NCI-H345 treated with DMSO at 0.1 percent for 48 hours (cell line): ENCODE measurements around the gene PRLH.
"Not testable (repeated sequence)": the region's sequence is repeated elsewhere in the genome, so short reads cannot be mapped to it uniquely, and the experiment has no call there.

Source experiments
- DNase-seq: peaks from one replicate; lab custom pipeline; 2025; ENCODE audit not compliant: unreplicated experiment; lab: John Stamatoyannopoulos, UW

The PRLH gene

DNA sequence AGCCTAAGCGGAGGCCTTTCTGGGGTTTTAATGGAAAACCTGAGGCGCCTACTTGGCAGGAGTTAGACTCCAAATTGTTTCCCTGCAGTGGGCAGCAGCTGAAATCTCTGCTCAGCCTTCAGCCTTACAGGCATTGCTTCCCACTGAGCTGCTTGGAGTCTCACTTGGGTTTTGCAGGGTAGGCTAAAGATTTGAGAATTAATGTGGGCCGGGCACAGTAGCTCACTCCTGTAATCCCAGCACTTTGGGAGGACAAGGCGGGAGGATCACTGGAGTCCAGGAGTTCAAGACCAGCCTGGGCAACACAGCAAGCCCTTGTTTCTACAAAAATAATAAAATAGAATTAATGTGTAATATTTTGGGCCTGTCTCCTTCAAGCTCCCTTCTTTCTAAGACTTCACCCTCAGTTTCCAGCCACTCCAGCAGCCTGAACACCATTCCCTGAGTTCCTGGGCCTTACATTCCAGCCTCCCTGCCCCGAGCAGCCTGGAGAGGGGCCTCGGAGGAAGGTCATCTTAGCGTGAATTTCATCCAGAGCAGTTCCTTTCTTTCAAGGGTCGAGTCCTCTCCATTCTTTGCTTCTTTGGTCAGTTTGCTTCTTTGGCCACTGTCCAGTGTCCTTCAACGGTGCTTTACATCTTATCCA, 33.2 kb downstream of the PRLH start:
- DNase-seq = no peak

DNA sequence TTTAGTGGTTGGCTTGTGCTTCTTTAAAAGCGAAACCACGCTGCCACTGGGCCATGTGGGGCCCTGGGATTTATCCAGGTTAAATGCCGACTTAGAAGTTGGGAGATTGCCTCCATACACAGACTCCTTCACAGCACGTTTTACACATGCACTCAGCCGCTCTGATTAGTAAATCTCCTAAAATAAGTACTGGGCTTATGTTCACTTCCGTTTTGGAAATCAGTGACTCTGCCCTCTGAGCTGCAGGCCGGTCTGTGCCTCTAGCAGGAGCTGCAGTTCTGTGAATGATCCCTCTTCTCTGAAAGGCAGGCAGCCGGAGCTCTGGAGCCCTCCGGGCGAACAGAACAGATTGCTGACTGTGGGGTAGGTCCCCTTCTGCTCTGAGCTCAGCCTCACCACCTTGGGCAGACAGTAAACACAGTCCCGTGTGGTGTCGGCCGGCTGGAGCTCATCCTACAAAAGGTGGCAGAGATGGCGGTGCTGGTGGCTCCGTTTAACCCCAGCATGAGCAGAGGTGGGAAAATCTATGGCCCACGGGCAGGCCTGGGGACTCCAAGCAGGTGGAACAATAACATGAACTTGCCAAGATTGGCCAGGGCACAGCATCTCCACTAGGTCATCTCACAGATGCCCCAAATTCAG, 34.0 kb downstream of the PRLH start:
- no peak for DNase-seq

DNA sequence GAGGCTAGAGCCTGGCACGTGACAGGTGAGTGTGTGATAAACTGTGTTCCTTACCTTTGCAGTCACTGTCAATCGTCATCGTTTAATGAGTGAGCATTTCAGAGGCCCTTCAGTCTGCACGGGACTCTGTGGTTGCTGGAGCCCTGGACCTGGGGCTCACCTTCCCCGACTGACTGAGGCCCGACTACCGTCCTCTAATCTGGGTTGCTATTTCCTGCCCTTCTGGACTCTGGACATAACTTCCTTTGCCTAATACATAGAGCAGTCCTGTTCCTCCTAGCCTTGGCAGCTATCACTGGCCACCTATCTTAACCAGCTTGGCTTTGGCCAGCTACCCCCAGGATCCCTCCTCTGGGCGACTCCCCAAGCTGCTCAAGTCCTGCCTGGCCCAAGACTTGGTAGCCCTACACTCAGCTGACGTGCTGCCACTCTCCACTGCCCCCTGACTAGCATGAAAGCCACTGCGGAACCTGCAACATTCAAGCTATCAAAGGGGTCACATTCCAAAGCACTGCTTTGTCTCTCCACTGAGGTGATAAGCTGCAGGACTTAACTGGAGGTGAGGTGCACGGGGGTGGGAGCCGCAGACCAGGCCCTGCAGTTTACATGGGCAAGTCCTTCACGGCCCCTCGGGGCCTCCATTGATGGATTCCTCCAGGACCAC, 35.2 kb downstream of the PRLH start:
- no peak for DNase-seq

DNA sequence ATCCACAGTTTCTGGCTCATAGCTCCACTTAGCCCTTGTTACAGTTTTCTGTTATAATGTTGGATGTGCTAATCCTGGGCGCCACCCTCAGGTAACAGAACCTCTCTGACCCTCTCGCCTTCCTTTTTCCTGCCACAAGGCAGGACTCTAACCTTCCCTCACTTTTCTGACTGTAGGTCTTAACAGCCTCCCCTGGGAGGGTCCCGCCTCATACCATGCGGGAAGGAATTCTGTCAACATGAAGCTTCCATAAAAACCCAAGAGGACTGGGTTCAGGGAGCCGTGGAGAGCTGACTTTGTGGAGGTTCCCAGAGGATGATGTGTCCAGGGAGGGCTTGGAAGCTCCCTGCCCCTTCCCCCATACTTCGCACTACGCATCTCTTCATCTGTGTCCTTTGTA, 36.0 kb downstream of the PRLH start:
- no peak for DNase-seq

DNA sequence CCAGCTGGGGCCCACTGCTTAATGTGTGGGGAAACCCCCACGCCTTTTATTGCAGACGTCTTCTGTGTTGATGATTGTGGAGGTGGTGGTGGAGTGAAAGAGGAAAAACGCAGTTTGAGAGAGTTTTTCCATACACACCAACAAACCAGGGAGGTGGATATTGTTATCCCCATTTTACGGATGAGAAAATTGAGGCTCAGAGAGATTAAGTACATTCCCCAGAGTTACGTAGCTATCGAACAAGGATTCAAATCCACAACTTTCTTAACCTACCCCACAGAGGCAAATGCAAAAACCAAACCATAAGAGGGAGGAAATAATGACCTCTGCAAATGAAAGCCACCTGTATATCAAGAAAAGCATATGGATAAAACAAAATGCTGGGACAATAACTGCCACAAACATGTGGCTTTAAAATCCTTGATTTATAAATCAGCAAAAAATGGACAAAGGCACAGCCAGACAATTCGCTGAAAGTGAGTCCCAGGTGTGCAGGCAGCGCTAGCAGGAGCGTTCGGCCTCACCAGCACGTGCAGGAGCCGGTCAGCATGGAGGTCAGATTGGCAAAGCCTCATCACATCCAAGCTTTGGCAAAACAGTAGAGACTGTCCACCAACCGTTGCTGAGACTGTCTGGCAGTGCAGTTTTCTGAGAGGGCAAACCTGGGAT, 36.8 kb downstream of the PRLH start:
- DNase-seq = no peak

DNA sequence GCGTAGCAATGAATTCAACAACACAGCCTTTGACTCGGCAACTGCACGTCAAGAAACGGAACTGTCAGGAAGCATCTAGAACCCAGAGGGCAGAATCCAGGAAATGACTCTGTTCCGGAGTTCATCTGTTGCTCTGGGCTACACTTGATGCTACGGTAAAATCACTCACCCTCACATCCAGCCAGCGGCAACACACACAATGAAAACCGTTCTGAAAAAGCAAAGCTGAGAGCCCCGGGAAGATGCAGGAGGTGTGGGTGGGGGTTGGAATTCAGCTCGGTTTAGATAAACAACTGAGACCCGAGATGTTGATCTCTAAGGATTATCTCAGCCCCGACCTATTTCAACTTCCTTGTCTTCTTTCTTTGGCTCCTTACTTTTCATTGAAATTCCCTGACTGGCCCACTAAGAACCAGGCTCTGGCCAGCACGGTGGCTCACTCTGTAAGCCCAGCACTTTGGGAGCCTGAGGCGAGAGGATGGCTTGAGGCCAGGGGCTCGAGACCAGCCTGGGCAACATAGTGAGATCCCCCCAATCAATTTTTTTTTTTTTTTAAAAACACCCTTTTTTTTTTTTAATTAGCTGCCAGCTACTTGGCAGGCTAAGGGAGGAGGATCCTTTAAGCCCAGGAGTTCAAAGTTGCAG, 37.5 kb downstream of the PRLH start:
- DNase-seq = no peak

DNA sequence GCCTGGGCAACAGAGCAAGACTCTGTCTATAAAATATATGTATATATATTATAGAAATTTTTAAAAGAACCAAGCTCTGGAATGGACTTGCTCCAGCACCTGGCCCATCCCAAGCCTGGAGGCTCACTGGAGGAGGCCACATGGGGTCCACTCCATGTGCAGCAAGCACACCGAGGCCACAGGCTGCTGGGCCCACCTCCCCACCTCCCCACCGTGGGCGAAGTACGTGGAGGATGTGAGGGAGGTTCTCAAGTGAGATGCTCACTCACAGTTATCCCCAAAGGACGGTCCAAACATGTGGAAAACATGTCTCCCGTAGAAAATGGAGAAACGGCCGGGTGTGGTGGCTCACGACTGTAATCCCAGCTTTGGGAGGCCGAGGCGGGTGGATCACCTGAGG, 38.0 kb downstream of the PRLH start:
- no peak for DNase-seq

DNA sequence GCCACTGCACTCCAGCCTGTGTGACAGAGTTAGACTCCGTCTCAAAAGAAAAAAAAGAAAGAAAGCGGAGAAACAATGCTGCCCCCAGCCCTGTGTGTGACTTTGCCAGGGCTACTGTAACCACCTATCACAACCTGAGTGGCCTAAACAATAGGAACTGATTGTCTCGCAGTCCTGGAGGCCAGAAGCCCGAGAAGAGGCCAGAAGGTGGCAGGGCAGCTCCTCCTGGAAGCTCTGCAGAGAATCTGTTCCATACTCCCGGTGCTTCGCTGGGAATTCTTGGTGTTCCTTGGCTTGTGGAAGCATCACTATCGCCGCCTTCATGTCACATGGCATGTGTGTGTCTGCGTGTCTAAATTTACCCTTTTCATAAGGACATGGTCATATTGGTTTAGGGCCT, 38.6 kb downstream of the PRLH start:
- DNase-seq = no peak

DNA sequence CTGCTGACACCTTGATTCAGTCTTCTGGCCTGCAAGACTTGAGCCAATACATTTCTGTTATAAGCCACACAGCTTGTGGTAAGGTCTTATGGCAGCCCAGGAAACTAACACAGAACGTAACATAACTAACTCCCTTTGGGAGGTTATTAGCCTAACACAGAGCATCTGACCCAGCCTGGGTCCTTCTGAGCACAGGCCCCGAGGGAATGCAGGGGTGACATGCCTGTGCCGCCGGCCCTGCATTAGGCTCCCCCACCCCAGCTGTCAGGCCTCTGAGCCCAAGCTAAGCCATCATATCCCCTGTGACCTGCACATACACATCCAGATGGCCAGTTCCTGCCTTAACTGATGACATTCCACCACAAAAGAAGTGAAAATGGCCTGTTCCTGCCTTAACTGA, 40.1 kb downstream of the PRLH start:
- DNase-seq = not testable (repeated sequence)

DNA sequence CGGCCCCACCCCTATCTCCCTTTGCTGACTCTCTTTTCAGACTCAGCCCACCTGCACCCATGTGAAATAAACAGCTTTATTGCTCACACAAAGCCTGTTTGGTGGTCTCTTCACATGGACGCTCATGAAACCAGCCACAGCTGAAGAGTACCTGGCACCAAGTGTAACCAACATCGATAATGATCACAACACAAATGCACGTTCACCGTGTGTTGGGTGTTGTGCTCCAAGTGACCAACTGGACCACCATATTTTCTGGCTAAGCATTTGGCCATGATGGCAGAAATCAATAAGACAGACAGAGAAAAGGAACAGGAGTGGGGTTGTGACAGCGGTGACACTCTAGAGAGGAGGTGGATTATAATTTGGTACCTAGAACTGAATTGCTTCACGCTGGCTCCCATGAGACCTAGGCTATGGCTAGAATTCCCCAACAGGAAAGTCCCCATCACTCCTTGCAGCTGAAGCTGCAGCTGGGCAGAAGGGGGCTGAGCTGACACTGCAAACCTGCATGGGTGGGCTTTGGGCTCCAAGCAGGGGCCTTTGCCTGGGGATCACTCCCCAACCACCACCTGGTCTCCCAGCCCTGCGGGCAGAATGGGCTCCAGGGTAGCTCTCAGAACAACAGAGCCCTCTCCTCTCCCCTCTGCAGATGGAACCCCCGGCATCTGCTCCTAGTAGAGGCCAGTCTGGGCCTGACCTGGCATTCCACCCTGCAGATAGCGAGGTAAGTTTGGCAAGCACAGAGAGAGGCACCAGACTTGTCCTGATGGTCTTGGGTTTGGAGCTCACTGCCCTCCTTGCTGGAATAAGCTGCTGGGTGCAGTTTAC, 46.4 kb downstream of the PRLH start:
- no peak for DNase-seq

DNA sequence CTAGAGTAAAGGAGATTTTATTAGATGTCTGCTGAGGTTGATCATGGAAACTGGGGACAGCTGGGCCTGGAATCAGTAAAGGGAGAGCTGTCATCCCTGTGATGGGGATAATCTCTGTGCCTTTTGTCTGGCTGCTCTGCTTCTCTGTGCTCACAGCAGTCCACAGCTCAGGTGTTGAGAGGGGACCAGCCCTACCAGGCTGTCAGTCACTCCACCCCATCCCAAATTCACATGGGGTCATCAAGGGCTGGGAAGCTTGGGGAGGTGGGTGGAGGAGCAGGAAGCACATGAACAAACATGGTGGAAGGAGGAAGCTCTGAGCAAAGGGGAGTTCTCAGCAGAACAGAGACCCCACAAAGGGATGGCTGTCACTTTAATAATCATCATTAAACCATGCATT, 47.3 kb downstream of the PRLH start:
- DNase-seq = no peak

DNA sequence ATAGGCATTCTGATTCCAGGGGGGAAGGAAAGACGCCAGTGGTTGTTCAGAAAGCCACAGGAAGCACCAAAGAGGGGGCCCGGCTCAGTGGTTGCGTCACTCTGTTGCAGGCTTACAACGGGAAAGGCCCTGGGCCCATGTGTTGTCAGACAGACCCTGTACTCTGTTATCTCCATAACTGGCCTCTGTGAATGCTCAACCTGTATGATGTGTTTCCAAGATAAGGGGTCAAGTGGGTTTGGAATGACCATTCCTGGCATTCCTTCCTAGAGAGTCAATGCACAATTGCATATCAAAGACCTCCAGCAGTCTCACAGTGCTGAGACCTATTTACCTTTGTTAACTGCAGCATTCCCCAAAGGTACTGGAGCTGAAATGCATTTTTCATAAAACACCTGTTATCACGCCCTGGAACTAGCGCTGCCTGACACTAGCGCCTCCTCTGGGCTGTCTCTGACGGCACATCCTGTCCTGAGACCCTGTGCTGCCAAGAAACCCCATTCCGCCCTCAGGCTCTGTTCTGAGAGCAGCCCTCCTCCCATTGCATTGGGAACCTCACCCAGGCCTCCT, 47.9 kb downstream of the PRLH start:
- DNase-seq = peak; percentile 94

DNA sequence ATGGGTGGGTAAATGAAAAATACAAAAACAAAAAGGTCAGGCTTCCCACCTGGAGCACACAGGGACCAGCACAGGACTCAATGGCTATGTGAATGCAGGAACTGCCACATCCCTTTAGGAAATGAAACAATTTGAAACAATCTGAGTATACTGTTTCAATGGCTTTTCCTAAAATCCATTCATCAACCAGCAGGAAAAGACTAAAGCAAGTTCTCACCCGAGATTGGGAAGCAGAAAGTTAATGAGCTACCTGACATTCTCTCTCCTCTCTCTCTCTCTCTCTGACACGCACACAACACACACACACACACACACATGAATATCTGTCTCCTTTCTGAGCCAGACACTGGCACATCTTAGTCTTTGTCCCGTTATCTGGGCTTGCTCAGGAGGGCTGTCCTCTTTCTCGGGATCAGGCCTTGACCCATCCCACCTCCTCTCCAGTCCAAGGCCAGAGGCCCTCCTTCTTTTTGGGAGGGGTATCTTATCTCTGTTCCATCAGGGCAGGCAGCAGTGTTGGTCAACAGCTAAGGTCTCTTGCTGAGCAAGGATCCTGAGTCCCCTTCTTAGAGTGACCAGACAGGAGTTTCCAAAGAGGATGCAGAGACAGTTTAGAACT, 49.4 kb downstream of the PRLH start:
- no peak for DNase-seq

DNA sequence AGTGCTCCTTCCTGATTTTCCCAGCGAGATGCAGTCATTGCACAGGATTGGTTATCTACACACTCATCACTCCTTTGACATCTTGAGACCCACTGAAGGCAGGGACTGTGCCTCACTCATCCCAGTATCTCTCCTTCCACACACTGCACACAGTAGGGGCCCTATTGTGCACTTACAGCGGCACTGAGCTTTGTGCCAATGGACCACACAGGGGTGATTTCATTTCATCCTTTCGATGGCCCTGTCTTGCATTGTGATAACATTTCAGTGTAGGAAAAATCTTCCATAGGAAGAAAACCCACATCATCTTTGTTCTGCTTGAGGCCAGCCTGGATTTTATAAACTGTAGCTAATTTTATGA, 50.0 kb downstream of the PRLH start:
- DNase-seq = no peak
